Stimulated activated CD4-positive, alpha-beta T cell treated with anti-CD3 and anti-CD28 coated beads, Interleukin-4, amount 100 ng/mL, for 48 hours (primary cell): ENCODE measurements around the gene TIMM29.
"Not testable (repeated sequence)": the region's sequence is repeated elsewhere in the genome, so short reads cannot be mapped to it uniquely, and the experiment has no call there.

ENCODE experiments used
- DNase-seq, 2 donors: peaks; one replicate each; pipeline ENCODE4 v3.0.0-alpha.2; 2020; ENCODE audit warnings: low read depth in 2 of 2

Gene TIMM29

GRCh38 chr19:10943412-10943811 lies 14.8 kb downstream of the TIMM29 start:
- not testable (repeated sequence) for DNase-seq

DNA sequence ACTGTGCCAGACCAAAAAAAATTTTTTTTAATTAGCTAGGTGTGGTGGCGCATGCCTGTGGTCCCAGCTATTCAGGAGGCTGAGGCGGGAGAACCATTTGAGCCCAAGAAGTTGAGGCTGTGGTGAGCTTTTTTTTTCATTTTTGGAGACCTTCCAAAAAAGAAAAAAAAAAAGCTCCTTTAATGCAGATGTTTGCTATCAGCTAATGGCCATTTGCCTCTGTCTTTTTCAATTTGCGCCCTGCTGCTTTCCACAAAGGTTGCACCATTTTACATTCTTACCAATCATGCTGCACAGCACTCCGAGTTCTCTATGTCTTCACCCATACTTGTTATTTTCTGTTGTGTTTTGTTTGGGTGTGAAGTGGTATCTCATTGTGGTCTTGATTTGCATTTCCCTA lies 16.7 kb downstream of the TIMM29 start:
- no peak for DNase-seq

DNA sequence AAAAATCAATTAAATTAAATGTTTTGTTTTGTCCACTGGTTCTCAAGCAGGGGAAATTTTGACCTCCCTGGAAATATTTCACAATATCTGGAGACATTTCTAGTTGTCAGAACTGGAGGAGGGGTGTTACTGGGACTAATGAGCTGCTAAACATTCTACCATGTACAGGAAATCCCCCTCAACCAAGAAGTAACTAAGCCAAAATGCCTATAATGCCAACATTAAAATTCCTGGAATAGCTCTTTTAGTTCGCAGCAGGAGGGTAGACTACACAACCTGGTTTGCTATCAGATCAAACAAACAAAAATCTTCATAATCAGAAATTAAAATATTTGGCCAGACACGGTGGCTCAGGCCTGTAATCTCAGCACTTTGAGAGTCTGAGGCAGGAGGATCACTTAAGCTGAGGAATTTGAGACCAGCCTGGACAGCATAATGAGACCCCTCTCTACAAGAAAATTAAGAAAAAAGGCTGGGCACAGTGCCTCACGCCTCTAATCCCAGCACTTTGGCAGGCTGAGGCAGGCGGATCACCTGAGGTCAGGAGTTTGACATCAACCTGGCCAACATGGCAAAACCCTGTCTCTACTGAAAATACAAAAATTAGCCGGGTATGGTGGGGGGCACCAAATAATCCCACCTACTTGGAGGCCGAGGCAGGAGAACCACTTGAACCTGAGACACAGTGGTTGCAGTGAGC lies 18.5 kb downstream of the TIMM29 start:
- DNase-seq = no peak

DNA sequence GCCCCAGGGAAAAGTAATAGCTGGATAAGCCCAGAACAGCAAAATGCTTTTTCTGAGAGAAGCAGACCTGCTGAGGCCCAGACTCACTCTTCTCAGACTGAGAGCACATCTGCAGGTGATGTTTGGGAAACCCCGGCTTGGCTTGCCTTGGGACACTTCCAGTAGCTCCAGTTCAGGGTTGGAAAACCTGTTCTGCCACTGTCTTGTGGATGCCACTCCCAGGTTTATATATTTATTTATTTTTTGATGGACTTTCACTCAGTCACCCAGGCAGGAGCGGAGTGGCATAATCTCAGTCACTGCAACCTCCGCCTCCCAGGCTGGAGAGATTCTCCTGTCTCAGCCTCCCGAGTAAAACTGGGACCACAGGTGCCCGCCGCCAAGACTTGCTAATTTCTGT lies 24.2 kb downstream of the TIMM29 start:
- DNase-seq = no peak

DNA sequence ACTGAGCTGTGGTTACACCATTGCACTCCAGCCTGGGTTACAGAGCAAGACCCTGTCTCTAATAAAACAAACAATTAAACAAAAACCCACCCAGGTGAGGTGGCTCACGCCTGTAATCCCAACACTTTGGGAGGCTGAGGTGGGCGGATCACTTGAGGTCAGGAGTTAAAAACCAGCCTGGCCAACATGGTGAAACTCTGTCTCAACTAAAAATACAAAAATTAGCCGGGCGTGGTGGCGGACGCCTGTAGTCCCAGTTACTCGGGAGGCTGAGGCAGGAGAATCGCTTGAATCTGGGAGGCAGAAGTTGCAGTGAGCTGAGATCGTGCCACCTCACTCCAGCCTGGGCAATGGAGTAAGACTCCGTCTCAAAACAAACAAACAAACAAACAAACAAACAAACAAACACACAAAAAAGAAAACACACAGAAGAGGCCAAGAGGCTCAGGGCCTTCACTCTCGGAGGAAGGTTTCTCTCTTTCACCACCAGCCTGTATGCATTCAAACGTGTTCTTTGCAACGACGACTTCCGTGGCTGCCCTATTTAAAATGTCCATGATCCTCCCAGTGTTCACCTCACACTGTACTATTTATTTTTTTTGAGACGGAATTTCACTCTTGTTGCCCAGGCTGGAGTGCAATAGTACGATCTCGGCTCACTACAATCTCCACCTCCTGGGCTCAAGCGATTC lies 30.8 kb downstream of the TIMM29 start:
- not testable (repeated sequence) for DNase-seq

DNA sequence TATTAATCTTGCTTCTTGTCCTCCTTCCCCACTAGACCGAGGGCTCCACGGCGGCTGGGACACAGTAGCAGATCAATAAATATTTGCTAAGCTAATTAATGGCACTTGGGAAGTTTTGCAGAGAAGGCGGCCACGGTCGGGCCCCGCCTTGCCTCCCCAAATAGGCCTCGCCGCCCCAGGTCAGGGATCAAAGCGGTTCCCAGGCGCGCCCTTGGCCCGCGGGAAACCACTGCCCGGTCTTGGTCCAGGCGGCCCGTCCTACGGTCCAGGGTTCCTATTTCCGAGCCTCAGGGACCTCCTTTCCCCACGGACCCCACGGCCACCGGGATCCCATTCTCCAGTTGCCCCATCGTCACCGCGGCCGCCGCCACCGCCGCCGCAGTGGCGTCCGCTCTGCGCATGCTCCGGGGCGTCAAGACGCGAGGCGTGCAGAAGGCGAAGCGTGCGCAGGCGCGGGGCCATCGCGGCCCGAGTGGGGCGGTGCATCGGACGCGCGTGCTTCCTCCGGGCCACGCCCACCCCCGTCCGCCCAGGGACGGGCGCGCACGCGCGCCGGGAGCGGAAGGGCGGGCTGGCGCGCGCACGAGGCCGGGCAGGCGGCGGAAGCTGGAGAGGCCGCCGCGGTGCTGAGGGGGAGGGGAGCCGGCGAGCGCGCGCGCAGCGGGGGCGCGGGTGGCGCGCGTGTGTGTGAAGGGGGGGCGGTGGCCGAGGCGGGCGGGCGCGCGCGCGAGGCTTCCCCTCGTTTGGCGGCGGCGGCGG lies 31.9 kb downstream of the TIMM29 start, which contains the start of gene SMARCA4:
Gene SMARCA4 (plus strand): TSS at position 717 of the 759 bp plus-strand sequence. CDS start 23,122 bp downstream, outside the sequence.
- DNase-seq = peak; percentile 96 to 97

GRCh38 chr19:10961073-10961860 lies 32.7 kb downstream of the TIMM29 start:
- DNase-seq = no peak

DNA sequence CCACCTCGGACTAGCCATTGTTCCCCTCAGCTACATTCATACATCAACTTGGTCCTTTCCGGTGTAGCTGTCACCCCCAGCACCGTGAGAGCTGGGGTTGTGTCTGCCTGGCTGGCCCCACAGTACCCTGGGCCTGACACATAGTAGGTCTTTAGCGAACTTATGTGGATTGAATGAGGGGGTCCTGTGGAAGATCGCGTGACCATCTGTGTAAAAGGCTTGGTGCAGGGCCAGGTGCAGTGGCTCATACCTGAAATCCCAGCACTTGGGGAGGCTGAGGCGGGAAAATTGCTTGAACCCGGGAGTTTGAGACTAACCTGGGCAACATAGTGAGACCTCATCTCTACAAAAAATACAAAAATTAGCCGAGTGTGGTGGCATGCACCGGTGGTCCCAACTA lies 34.3 kb downstream of the TIMM29 start:
- no peak for DNase-seq

DNA sequence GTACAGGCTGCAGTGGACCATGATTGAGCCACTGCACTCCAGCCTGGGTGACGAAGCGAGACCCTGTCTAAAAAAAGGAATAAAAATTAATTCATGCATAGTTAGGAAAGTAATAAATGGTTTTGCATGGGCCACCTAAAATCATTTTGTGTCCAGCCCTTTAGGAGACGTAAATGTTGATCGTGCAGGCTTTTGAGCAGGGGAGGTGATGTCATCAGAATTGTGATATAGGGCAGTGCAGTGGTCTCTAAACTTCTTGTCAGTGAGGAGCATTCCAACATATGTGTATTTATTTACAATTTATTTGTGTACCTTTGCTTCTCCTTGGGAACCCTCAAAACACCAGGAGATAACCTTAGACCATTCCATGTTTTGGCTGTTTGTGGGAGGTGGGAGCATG lies 35.3 kb downstream of the TIMM29 start:
- no peak for DNase-seq

DNA sequence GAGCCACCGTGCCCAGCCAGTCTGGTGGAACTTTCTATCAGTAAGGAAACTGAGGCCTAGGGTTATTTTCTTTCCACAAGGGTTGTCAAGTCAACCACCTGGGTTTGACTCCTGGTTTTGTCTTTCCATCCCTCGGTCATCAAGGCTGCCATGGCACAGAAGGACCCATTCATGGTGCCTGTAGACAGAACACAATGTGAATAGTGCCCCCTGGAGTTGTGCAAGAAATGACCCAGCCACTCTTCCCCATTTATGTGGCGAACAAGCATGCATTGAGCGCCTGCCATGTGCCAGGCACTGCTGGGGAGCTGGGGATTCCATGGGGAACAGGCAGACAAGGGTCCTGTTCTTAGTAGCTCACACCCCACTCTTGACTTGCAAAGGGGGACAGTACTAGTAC lies 36.3 kb downstream of the TIMM29 start:
- DNase-seq = no peak

DNA sequence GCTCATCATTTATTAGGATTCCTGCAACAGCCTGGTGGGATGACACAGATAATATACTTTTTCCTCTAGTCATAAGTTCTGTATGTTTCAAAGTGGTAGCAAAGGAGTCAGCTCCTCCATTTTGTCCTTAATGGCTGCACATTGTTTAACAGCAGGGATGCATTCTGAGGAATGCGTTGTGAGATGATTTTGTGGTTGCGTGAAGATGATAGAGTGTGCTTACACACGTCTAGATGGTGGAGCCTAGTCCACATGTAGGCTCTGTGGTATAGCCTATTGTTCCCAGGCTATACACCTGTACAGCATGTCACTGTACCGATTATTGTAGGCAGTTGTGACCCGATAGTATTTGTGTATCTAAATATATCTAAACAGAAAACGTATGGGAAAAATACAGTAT lies 36.8 kb downstream of the TIMM29 start:
- DNase-seq = no peak

DNA sequence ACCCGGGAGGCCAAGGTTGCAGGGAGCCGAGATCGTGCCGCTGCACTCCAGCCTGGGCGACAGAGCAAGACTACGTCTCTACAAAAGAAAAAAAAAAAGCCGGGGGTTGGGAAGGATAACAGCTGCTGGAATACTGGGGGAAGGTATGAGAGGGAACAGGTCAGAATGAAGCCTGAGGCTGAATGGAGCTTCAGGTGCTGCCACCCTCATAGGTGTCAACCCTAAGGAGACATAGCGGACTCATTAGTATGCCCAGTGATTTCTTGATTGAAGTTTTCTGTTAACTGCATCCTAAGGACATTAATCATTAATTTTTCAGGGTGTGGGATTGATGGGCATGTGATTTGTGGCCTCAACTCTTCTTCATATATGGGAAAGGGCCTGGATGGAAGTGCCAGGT lies 38.2 kb downstream of the TIMM29 start:
- DNase-seq = no peak

- DNase-seq = no peak
Measured at GRCh38 chr19:10968527-10969135, 40.0 kb downstream of the TIMM29 start.

DNA sequence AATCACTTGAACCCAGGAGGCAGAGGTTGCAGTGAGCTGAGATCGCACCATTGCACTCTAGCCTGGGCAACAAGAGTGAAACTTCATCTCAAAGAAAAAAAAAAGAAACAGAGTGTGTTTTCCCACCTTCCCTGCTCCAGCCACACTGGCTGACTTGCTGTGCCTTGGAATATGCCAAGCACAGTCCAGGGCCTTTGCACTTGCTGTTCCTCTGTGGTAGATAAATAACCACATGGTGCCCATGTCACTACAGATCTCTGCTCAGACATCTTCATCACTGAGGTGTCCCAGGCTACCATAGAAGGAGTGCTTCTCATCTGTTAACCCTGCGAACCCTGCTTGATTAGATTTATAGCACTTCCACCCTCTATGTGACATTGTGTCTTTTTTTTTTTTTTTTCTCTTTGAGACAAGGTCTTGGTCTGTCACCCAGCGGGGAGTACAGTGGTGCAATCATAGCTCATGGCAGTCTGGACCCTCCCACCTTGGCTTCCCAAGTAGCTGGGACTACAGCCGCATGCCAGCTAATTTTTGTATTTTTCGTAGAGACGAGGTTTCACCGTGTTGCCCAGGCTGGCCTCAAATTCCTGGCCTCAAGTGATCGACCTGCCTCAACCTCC lies 42.6 kb downstream of the TIMM29 start:
- no peak for DNase-seq

DNA sequence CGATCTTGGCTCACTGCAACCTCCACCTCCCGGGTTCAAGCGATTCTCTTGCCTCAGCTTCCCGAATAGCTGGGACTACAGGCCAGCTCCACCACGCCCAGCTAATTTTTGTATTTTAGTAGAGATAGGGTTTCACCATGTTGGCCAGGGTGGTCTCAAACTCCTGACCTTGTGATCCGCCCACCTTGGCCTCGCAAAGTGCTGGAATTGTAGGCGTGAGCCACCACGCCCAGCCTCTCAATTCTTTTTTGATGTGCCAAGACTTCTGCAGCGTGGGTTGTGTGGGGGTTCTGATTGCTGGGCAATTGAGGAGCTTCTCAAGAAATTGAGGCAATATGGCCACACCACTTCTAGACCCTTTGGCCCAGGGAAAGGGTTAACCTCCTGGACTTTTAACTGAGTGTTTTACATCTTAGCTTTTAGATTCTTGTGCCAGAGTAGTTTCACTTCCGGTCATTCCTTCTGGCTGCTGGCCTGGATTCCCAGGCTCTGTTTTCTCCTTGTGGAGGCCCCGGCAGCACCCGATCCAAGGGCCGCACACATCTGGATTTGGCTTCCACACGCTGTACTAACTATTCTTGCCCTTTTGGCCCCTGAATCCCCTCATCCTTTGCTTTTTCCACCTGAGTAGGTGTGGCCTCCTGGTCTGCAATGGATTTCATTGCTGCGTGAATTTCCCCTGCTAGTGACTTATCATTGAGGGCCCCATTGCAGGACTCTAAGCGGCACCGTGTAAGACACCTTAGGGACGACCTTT lies 46.9 kb downstream of the TIMM29 start:
- DNase-seq = no peak

- no peak for DNase-seq
Measured at GRCh38 chr19:10976131-10976892, 47.7 kb downstream of the TIMM29 start.

GRCh38 chr19:10977742-10978092 lies 49.1 kb downstream of the TIMM29 start:
- DNase-seq = no peak
